ENCODE data around the gene TMEM132D. TPM values are rescaled to one million over a fixed set of nuclear protein-coding genes. Genes with fewer than 3 reads are reported as not detected.

TMEM132D gene
- total and polyA plus RNA-seq, 4 donors: 0.01 to 0.14 (median 0.08) TPM

- H3K36me3 ChIP-seq (ENCODE audit: control insufficient read depth in 4 of 4, insufficient read depth in 3 of 4, low read depth in 1 of 4, low read length in 3 of 4): no peaks in the 10 kb centered on the region
- TF ChIP-seq TAF1 (conservative IDR thresholded peaks at IDR 0.05) (no peak), HNF4G (IDR thresholded peaks at IDR 0.05) (no peak), ZBTB33 (IDR thresholded peaks at IDR 0.05) (no peak), FOXA2 (IDR thresholded peaks at IDR 0.05) (no peak), CTCF (IDR thresholded peaks at IDR 0.05; ENCODE audit: low read depth, low read length, missing input control) (no peak), ATF3 (IDR thresholded peaks at IDR 0.05) (no peak), REST (IDR thresholded peaks at IDR 0.05) (no peak), GABPA (IDR thresholded peaks at IDR 0.05 in 1 of 2, conservative IDR thresholded peaks at IDR 0.05 in 1 of 2) (no peak), YY1 (IDR thresholded peaks at IDR 0.05) (no peak), MAX (IDR thresholded peaks at IDR 0.05) (no peak), JUND (IDR thresholded peaks at IDR 0.05) (no peak), FOXA1 (IDR thresholded peaks at IDR 0.05) (no peak), RAD21 (IDR thresholded peaks at IDR 0.05) (no peak), NR2F2 (IDR thresholded peaks at IDR 0.05) (no peak), RXRA (IDR thresholded peaks at IDR 0.05) (no peak), EGR1 (IDR thresholded peaks at IDR 0.05; ENCODE audit: low read depth in 2 of 2) (no peak)
- no peak overlapping the region for H3K9ac ChIP-seq (ENCODE audit: low read depth in 1 of 2, low read length in 2 of 2)
- WGBS: 87% methylated on average over 14 of the region's 14 CpGs
- H3K27me3 ChIP-seq (ENCODE audit: control insufficient read depth in 4 of 4, insufficient read depth in 4 of 4, low read length in 3 of 4): peaks cover 0 to 2% (median 0%) of the 10 kb centered on the region in 4 donors
- H3K4me3 ChIP-seq (ENCODE audit: low read depth in 1 of 3, low read length in 3 of 3): no peak overlapping the region
- H3K9me3 ChIP-seq (ENCODE audit: control insufficient read depth in 4 of 4, low read length in 3 of 4): no peaks in the 10 kb centered on the region
- H3K4me1 ChIP-seq (ENCODE audit: control insufficient read depth in 4 of 4, insufficient read depth in 4 of 4, low read length in 3 of 4): no peaks in the 10 kb centered on the region
- DNase-seq (ENCODE audit: low spot score): no peak
- no peak overlapping the region for H3K27ac ChIP-seq (ENCODE audit: low read depth in 1 of 2, low read length in 2 of 2)
Measured at GRCh38 chr12:129081755-129082250, 822.0 kb downstream of the TMEM132D start.

GRCh38 chr12:129080821-129081220, 823.0 kb downstream of the TMEM132D start:
- Histone ChIP-seq H3K9me3 (ENCODE audit: control insufficient read depth in 4 of 4, low read length in 3 of 4) (no peaks in the 10 kb centered on the region), H3K9ac (ENCODE audit: low read depth in 1 of 2, low read length in 2 of 2) (no peak overlapping the region), H3K27ac (ENCODE audit: low read depth in 1 of 2, low read length in 2 of 2) (no peak overlapping the region), H3K36me3 (ENCODE audit: control insufficient read depth in 4 of 4, insufficient read depth in 3 of 4, low read depth in 1 of 4, low read length in 3 of 4) (no peaks in the 10 kb centered on the region), H3K27me3 (ENCODE audit: control insufficient read depth in 4 of 4, insufficient read depth in 4 of 4, low read length in 3 of 4) (peaks cover 0 to 2% (median 0%) of the 10 kb centered on the region in 4 donors), H3K4me1 (ENCODE audit: control insufficient read depth in 4 of 4, insufficient read depth in 4 of 4, low read length in 3 of 4) (no peaks in the 10 kb centered on the region), H3K4me3 (ENCODE audit: low read depth in 1 of 3, low read length in 3 of 3) (no peak overlapping the region)
- DNase-seq (ENCODE audit: low spot score): no peak
- WGBS: 85% methylated on average over 13 of the region's 13 CpGs
- TF ChIP-seq MAX (IDR thresholded peaks at IDR 0.05) (no peak), TAF1 (conservative IDR thresholded peaks at IDR 0.05) (no peak), HNF4A (conservative IDR thresholded peaks at IDR 0.05) (no peak), GABPA (IDR thresholded peaks at IDR 0.05 in 1 of 2, conservative IDR thresholded peaks at IDR 0.05 in 1 of 2) (no peak), YY1 (IDR thresholded peaks at IDR 0.05) (no peak), EGR1 (IDR thresholded peaks at IDR 0.05; ENCODE audit: low read depth in 2 of 2) (no peak), HNF4G (IDR thresholded peaks at IDR 0.05) (no peak), SP1 (IDR thresholded peaks at IDR 0.05) (no peak), ATF3 (IDR thresholded peaks at IDR 0.05) (no peak), REST (IDR thresholded peaks at IDR 0.05) (no peak), JUND (IDR thresholded peaks at IDR 0.05) (no peak)

Data from liver (tissue), 9 donors.